ENCODE results near the gene CADM4. TPM values are rescaled to one million over a fixed set of nuclear protein-coding genes. Genes with fewer than 3 reads are reported as not detected.
"Not testable (repeated sequence)": the region's sequence is repeated elsewhere in the genome, so short reads cannot be mapped to it uniquely, and the experiment has no call there.

CADM4 gene
- total RNA-seq, 5 donors from 2014 or later (not counting 1 experiment from before 2014, with no cell fraction given) = 0.16 to 0.61 (median 0.45) TPM

DNA sequence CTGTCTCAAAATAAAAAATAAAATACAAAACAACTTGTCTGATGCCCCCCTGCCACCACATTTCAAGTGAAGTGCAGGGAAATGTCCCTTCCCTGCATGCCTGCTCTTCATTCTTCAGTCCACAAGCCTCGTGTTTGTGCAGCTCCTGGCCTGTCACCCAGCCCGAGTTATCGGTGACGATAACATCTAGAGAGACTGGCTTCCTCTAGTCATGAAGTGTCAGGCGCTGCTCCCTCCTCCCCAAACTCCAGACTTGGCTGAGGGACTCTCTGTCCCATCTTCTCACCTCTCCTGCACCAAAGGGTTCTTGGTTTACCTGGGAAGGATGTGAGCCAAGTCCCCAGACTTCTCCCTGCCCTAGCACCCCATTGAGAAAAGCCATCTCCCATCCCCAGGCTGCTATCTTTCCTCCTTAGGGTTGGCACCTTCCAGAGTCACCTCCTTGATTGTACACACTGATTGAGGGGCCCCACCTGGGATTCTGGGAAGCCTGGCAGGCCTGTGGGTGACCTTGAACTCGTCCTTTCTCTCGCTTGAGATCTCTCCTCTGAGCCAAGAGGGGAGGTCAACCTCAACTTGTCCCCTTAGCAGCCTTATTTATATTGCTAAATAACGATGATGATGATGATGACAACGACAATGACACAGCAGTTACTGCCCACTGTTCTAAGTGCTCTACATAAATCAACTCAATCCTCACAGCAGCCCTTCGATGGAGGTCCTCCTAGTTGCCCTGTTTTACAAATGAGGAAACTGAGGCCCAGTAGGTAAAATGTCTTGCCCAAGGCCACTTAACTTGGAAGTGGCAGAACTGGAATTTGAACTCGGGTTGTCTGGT lies 43.4 kb upstream of the CADM4 start:
- ChIA-PET CTCF (no interaction called here), POLR2A (interaction anchor here in 1 of 2 donors (0.8 kb wide), 1 partner anchor 34 kb away, joined by 3 read pairs; no protein-coding TSS in a partner anchor)
- Mint-ChIP-seq H3K4me1 (no peaks in the 10 kb centered on the region), H3K27ac (no peak overlapping the region), H3K9me3 (no peaks in the 10 kb centered on the region), H3K4me3 (no peak overlapping the region), H3K36me3 (no peaks in the 10 kb centered on the region), H3K27me3 (no peaks in the 10 kb centered on the region)
- 57% methylated on average over 2 of the region's 11 CpGs for WGBS (ENCODE audit: insufficient coverage)
- Histone ChIP-seq H3K4me1 (ENCODE audit: control insufficient read depth in 1 of 2, extremely low read depth in 1 of 2, insufficient read depth in 2 of 2, low read length in 2 of 2) (no peaks in the 10 kb centered on the region), H3K36me3 (ENCODE audit: control insufficient read depth in 2 of 2, extremely low read depth in 1 of 2, insufficient read depth in 1 of 2, low read length in 1 of 2) (no peaks in the 10 kb centered on the region), H3K9me3 (no peaks in the 10 kb centered on the region), H3K27me3 (replicated peaks in 1 of 2; ENCODE audit: control insufficient read depth in 2 of 2, extremely low read depth in 1 of 2, insufficient read depth in 2 of 2, low read length in 1 of 2) (peaks cover 0 to 4% of the 10 kb centered on the region in 2 experiments), H3K27ac (ENCODE audit: low read length) (no peak overlapping the region), H3K4me3 (ENCODE audit: control insufficient read depth in 1 of 2, extremely low read depth in 1 of 2, low read length in 1 of 2) (no peak overlapping the region)
- DNase-seq (no peak), ATAC-seq (replicated peaks in 1 of 4) (no peak)

DNA sequence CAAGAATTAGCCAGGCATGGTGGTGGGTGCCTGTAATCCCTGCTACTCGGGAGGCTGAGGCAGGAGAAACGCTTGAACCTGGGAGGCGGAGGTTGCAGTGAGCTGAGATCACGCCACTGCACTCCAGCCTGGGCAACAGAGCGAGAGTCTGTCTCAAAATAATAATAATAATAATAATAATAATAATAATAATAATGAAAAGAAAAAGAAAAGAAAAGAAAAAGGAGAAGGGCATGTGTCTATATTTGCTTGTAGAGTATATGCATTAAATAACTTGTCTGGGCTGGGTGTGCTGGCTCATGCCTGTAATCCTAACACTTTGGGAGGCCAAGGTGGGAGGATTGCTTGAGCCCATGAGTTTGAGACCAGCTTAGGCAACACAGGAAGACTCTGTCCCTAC lies 42.6 kb upstream of the CADM4 start:
- H3K4me3 ChIP-seq (ENCODE audit: control insufficient read depth in 1 of 2, extremely low read depth in 1 of 2, low read length in 1 of 2); CTCF ChIA-PET; H3K9me3 Mint-ChIP-seq; H3K36me3 Mint-ChIP-seq; ATAC-seq (replicated peaks in 1 of 4); H3K36me3 ChIP-seq (ENCODE audit: control insufficient read depth in 2 of 2, extremely low read depth in 1 of 2, insufficient read depth in 1 of 2, low read length in 1 of 2); H3K27me3 Mint-ChIP-seq; H3K4me1 ChIP-seq (ENCODE audit: control insufficient read depth in 1 of 2, extremely low read depth in 1 of 2, insufficient read depth in 2 of 2, low read length in 2 of 2); H3K4me3 Mint-ChIP-seq; H3K9me3 ChIP-seq; H3K27ac Mint-ChIP-seq; H3K27me3 ChIP-seq (replicated peaks in 1 of 2; ENCODE audit: control insufficient read depth in 2 of 2, extremely low read depth in 1 of 2, insufficient read depth in 2 of 2, low read length in 1 of 2); DNase-seq; H3K4me1 Mint-ChIP-seq; H3K27ac ChIP-seq (ENCODE audit: low read length): not testable (repeated sequence)
- WGBS (ENCODE audit: insufficient coverage) = no CpG with 5 or more reads among the region's 5 CpGs
- POLR2A ChIA-PET = interaction anchor here in 1 of 2 donors (0.8 kb wide), 1 partner anchor 33 kb away, joined by 3 read pairs; no protein-coding TSS in a partner anchor

DNA sequence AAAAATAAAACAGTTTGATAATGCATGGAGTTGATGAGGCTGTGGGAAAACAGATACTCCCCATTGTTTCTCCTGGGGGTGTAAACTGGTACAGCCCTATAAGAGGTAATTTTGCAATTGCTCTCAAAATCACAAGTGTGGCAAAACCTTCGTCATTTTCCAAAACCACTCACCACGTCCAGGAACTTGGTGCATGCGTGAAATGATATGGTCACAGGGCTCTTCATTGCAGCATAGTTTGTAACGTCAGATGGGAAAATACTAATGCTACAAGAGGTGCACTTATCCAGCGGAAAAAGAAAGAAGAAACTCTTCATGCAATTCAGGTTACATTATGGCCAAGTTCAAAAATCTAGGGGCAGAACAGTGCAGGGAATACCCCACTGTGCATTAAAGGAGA lies 42.2 kb upstream of the CADM4 start:
- H3K36me3 Mint-ChIP-seq = no peaks in the 10 kb centered on the region
- H3K4me1 Mint-ChIP-seq = no peaks in the 10 kb centered on the region
- DNase-seq (no peak), ATAC-seq (replicated peaks in 1 of 4) (no peak)
- POLR2A ChIA-PET = interaction anchor here in 1 of 2 donors (0.6 kb wide), 1 partner anchor 22 kb away, joined by 3 read pairs; no protein-coding TSS in a partner anchor
- WGBS (ENCODE audit: insufficient coverage) = 73% methylated on average over 5 of the region's 5 CpGs
- H3K27ac Mint-ChIP-seq = no peak overlapping the region
- H3K36me3 ChIP-seq (ENCODE audit: control insufficient read depth in 2 of 2, extremely low read depth in 1 of 2, insufficient read depth in 1 of 2, low read length in 1 of 2) = no peaks in the 10 kb centered on the region
- no peak overlapping the region for H3K4me3 Mint-ChIP-seq
- CTCF ChIA-PET = no interaction called here
- H3K27ac ChIP-seq (ENCODE audit: low read length) = no peak overlapping the region
- peaks cover 0 to 4% of the 10 kb centered on the region in 2 experiments for H3K27me3 ChIP-seq (replicated peaks in 1 of 2; ENCODE audit: control insufficient read depth in 2 of 2, extremely low read depth in 1 of 2, insufficient read depth in 2 of 2, low read length in 1 of 2)
- no peaks in the 10 kb centered on the region for H3K9me3 ChIP-seq
- no peaks in the 10 kb centered on the region for H3K4me1 ChIP-seq (ENCODE audit: control insufficient read depth in 1 of 2, extremely low read depth in 1 of 2, insufficient read depth in 2 of 2, low read length in 2 of 2)
- H3K9me3 Mint-ChIP-seq = no peaks in the 10 kb centered on the region
- H3K27me3 Mint-ChIP-seq = no peaks in the 10 kb centered on the region
- no peak overlapping the region for H3K4me3 ChIP-seq (ENCODE audit: control insufficient read depth in 1 of 2, extremely low read depth in 1 of 2, low read length in 1 of 2)

DNA sequence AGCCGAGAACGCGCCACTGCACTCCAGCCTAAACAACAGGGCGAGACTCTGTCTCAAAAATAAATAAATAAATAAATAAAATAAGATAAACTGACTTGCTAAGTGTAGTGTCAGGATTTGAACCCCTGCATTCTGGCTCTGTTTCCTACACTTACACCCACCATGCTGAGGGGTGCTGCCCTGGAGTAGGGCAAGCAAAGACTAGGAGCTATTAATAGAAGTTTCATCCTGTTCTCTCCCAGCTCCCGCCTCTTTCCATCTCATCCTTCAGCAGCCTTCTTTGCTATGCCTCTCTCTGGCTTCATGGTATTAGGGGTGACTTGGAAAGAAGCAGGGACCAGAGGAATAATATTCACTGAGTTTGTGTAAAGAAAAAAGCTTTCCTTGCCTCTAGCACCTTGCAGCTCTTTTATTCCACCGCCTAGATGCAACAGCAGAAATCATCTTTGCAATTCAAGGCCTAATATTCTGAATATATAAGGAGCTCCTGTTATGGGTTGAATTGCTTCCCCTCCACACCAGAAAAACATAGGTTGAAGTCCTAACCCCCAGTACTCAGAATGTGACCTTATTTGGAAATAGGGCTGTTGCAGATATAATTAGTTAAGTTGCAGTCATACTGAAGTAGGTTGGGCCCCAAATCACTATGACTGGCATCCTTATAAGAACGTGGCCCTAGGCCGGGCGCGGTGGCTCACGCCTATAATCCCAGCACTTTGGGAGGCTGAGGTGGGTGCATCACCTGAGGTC lies 39.0 kb upstream of the CADM4 start:
- H3K4me3 Mint-ChIP-seq = no peak overlapping the region
- Histone ChIP-seq H3K36me3 (ENCODE audit: control insufficient read depth in 2 of 2, extremely low read depth in 1 of 2, insufficient read depth in 1 of 2, low read length in 1 of 2) (no peaks in the 10 kb centered on the region), H3K4me1 (ENCODE audit: control insufficient read depth in 1 of 2, extremely low read depth in 1 of 2, insufficient read depth in 2 of 2, low read length in 2 of 2) (no peaks in the 10 kb centered on the region), H3K27me3 (replicated peaks in 1 of 2; ENCODE audit: control insufficient read depth in 2 of 2, extremely low read depth in 1 of 2, insufficient read depth in 2 of 2, low read length in 1 of 2) (peaks cover 0 to 4% of the 10 kb centered on the region in 2 experiments), H3K4me3 (ENCODE audit: control insufficient read depth in 1 of 2, extremely low read depth in 1 of 2, low read length in 1 of 2) (no peak overlapping the region), H3K9me3 (no peaks in the 10 kb centered on the region), H3K27ac (ENCODE audit: low read length) (no peak overlapping the region)
- H3K9me3 Mint-ChIP-seq = no peaks in the 10 kb centered on the region
- H3K36me3 Mint-ChIP-seq = no peaks in the 10 kb centered on the region
- H3K27me3 Mint-ChIP-seq = no peaks in the 10 kb centered on the region
- no CpG with 5 or more reads among the region's 11 CpGs for WGBS (ENCODE audit: insufficient coverage)
- H3K4me1 Mint-ChIP-seq = peaks cover 2 to 11% (median 5%) of the 10 kb centered on the region in 3 donors
- ChIA-PET POLR2A (no interaction called here), CTCF (no interaction called here)
- ATAC-seq (replicated peaks in 1 of 4) (no peak), DNase-seq (no peak)
- H3K27ac Mint-ChIP-seq = no peak overlapping the region

DNA sequence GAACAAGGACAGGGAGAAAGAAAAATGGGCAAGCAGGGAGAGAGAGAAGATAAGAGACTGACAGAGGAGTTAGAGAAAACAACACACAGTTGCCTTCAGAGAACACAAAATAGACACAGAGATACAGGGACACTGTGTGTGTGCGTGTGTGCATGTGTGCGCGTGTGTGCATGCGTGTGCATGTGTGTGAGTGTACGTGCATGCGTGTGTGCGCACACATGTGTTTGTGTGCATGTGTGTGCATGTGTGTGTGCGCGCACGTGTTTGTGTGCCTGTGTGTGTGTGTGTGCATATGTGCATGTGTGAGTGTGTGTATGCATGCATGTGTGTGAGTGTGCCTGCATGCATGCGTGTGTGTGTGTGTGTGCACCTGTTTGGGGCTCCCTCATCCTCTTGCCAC lies 36.3 kb upstream of the CADM4 start:
- CTCF ChIA-PET = no interaction called here
- no peak for DNase-seq
- no peaks in the 10 kb centered on the region for H3K36me3 ChIP-seq (ENCODE audit: control insufficient read depth in 2 of 2, extremely low read depth in 1 of 2, insufficient read depth in 1 of 2, low read length in 1 of 2)
- no peaks in the 10 kb centered on the region for H3K27me3 Mint-ChIP-seq
- POLR2A ChIA-PET = no interaction called here
- H3K9me3 ChIP-seq = no peaks in the 10 kb centered on the region
- no peaks in the 10 kb centered on the region for H3K9me3 Mint-ChIP-seq
- no peak for ATAC-seq (replicated peaks in 1 of 4)
- 91% methylated on average over 9 of the region's 11 CpGs for WGBS (ENCODE audit: insufficient coverage)
- H3K36me3 Mint-ChIP-seq = no peaks in the 10 kb centered on the region
- no peaks in the 10 kb centered on the region for H3K4me1 ChIP-seq (ENCODE audit: control insufficient read depth in 1 of 2, extremely low read depth in 1 of 2, insufficient read depth in 2 of 2, low read length in 2 of 2)
- peaks cover 0 to 4% of the 10 kb centered on the region in 2 experiments for H3K27me3 ChIP-seq (replicated peaks in 1 of 2; ENCODE audit: control insufficient read depth in 2 of 2, extremely low read depth in 1 of 2, insufficient read depth in 2 of 2, low read length in 1 of 2)
- H3K4me3 ChIP-seq (ENCODE audit: control insufficient read depth in 1 of 2, extremely low read depth in 1 of 2, low read length in 1 of 2) = no peak overlapping the region
- no peak overlapping the region for H3K4me3 Mint-ChIP-seq
- H3K27ac Mint-ChIP-seq = no peak overlapping the region
- peaks cover 2 to 11% (median 5%) of the 10 kb centered on the region in 3 donors for H3K4me1 Mint-ChIP-seq
- H3K27ac ChIP-seq (ENCODE audit: low read length) = no peak overlapping the region

DNA sequence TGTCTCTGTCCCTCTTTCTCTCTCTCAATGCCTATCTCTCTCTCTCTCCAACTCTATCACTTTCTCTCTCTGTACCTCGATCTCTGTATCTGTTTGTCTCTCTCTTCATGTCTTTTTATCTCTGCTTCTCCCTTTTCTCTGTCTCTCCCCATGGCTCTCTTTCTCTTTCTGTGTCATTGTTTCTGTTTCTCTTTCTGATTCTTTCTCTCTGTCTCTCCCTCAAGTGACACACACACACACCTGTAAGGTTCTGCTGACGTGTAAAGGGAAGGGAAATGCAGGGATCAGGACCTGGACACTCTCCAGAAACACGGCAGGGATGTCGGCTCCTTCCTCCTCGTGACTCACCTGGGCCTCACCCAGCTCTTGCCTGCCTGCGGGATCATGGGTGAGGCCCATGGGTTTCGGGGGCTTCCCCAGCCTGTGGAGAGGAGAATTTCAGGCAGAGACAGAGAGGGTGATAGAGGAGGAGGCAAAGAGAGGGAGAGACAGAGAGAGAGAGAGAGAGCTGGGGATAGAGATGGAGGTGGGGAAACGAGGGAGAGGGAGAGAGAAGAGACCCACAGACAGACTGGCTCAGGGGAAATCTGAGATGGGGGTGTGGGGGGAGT lies 35.7 kb upstream of the CADM4 start:
- no peak for DNase-seq
- H3K4me3 ChIP-seq (ENCODE audit: control insufficient read depth in 1 of 2, extremely low read depth in 1 of 2, low read length in 1 of 2) = no peak overlapping the region
- no peak for ATAC-seq (replicated peaks in 1 of 4)
- Mint-ChIP-seq H3K36me3 (no peaks in the 10 kb centered on the region), H3K4me1 (peaks cover 4 to 14% (median 7%) of the 10 kb centered on the region in 3 donors), H3K4me3 (no peak overlapping the region), H3K27ac (peak overlapping the region; percentile 5 to 50), H3K9me3 (no peaks in the 10 kb centered on the region), H3K27me3 (no peaks in the 10 kb centered on the region)
- H3K4me1 ChIP-seq (ENCODE audit: control insufficient read depth in 1 of 2, extremely low read depth in 1 of 2, insufficient read depth in 2 of 2, low read length in 2 of 2) = peaks cover 0 to 2% of the 10 kb centered on the region in 2 experiments
- peaks cover 0 to 4% of the 10 kb centered on the region in 2 experiments for H3K27me3 ChIP-seq (replicated peaks in 1 of 2; ENCODE audit: control insufficient read depth in 2 of 2, extremely low read depth in 1 of 2, insufficient read depth in 2 of 2, low read length in 1 of 2)
- POLR2A ChIA-PET = no interaction called here
- no peaks in the 10 kb centered on the region for H3K36me3 ChIP-seq (ENCODE audit: control insufficient read depth in 2 of 2, extremely low read depth in 1 of 2, insufficient read depth in 1 of 2, low read length in 1 of 2)
- no peaks in the 10 kb centered on the region for H3K9me3 ChIP-seq
- 38% methylated on average over 3 of the region's 8 CpGs for WGBS (ENCODE audit: insufficient coverage)
- H3K27ac ChIP-seq (ENCODE audit: low read length) = no peak overlapping the region
- CTCF ChIA-PET = interaction anchor here in 1 of 2 donors (0.6 kb wide), 1 partner anchor 75 kb away, joined by 6 read pairs; no protein-coding TSS in a partner anchor
